Mesenteric fat pad (tissue), 1 donor: ENCODE measurements around the gene BRME1. TPM values are rescaled to one million over a fixed set of nuclear protein-coding genes. Genes with fewer than 3 reads are reported as not detected.

Source experiments
- microRNA-seq: library from miRNA; unstranded; fragments of <30 nt; microRNA quantifications from one replicate; pipeline ENCODE4 v1.2.0, GENCODE V29; 2020; ENCODE audit warnings: borderline number of aligned reads
- total RNA-seq: library from RNA; stranded (reverse); fragmentation: NEBNext Ultra II Directional; extraction: Animal tissue kit (Norgen Biotek cat#: 25700); gene quantifications from one replicate; pipeline ENCODE4 v1.2.1, GENCODE V29; 2021
- donor health status: DM: yes; HTN: yes; CAD: no.

The BRME1 gene
- total RNA-seq, 1 donor from 2014 or later, result 0.67 TPM

Small RNA genes within 50 kb of the gene (microRNA-seq; reads per million reads assigned to microRNA genes)
- gene MIR181C, result 271 reads per million, percentile 64 among the genes with 10 or more reads in this experiment
- 137 reads per million, percentile 50 among the genes with 10 or more reads in this experiment for gene MIR181D

Other genes starting within 250 kb of the BRME1 start
- 22.9 TPM for gene MRI1, start 141.6 kb downstream of the BRME1 start, total RNA-seq
- 71.5 TPM for gene C19orf53, start 131.7 kb downstream of the BRME1 start, total RNA-seq
- gene ZSWIM4, start 110.7 kb downstream of the BRME1 start, total RNA-seq, result 5.2 TPM
- gene NANOS3, start 29.0 kb downstream of the BRME1 start, total RNA-seq, result not detected
- 30.2 TPM for gene CC2D1A, start 84 bp upstream of the BRME1 start, total RNA-seq
- 0.93 TPM for gene PODNL1, start 32.3 kb upstream of the BRME1 start, total RNA-seq
- 17.5 TPM for gene DCAF15, start 46.4 kb upstream of the BRME1 start, total RNA-seq
- gene RFX1, start 100.2 kb upstream of the BRME1 start, total RNA-seq, result 12.2 TPM
- not detected for gene RLN3, start 122.0 kb upstream of the BRME1 start, total RNA-seq
- 8.5 TPM for gene IL27RA, start 125.6 kb upstream of the BRME1 start, total RNA-seq
- not detected for gene PALM3, start 156.0 kb upstream of the BRME1 start, total RNA-seq
- 1.7 TPM for gene MISP3, start 166.7 kb upstream of the BRME1 start, total RNA-seq
- not detected for gene C19orf67, start 179.7 kb upstream of the BRME1 start, total RNA-seq
- 32.3 TPM for gene SAMD1, start 184.6 kb upstream of the BRME1 start, total RNA-seq
- 160 TPM for gene PRKACA, start 211.6 kb upstream of the BRME1 start, total RNA-seq
- 0.87 TPM for gene ASF1B, start 230.5 kb upstream of the BRME1 start, total RNA-seq